Endodermal cell (in vitro differentiated cells): ENCODE results near the gene CLIP2. TPM values are rescaled to one million over a fixed set of nuclear protein-coding genes. Genes with fewer than 3 reads are reported as not detected.
A peak's percentile ranks its signal among the peaks of the same experiment; 100 is the strongest.

Experiments used
- DNase-seq: peaks from one replicate; pipeline ENCODE4 v3.0.0-alpha.2; 2017
- H3K27ac ChIP-seq: 2 replicates; pipeline ENCODE4 v1.5.1; 2013; ENCODE audit warnings: mild to moderate bottlenecking, low read depth, low read length, moderate library complexity
- H3K27me3 ChIP-seq: 2 replicates; pipeline ENCODE4 v1.6.1; 2013; ENCODE audit warnings: mild to moderate bottlenecking, low read length, moderate library complexity; ENCODE audit not compliant: insufficient read depth, control insufficient read depth, poor library complexity, severe bottlenecking
- H3K36me3 ChIP-seq: 2 replicates; pipeline ENCODE4 v1.7.0; 2013; ENCODE audit warnings: mild to moderate bottlenecking, low read length, moderate library complexity; ENCODE audit not compliant: control insufficient read depth, insufficient read depth
- H3K4me1 ChIP-seq: one replicate; pipeline ENCODE4 v1.7.0; 2013; ENCODE audit warnings: low read length; ENCODE audit not compliant: control insufficient read depth, insufficient read depth
- H3K4me3 ChIP-seq: 2 replicates; pipeline ENCODE4 v1.5.1; 2013; ENCODE audit warnings: mild to moderate bottlenecking, low read length, moderate library complexity
- H3K9ac ChIP-seq: 2 replicates; pipeline ENCODE4 v1.6.1; 2013; ENCODE audit warnings: mild to moderate bottlenecking, low read length, moderate library complexity; ENCODE audit not compliant: poor library complexity, severe bottlenecking; ENCODE audit errors: extremely low read depth
- H3K9me3 ChIP-seq: 2 replicates; pipeline ENCODE4 v1.6.1; 2013; ENCODE audit warnings: mild to moderate bottlenecking, low read length, moderate library complexity; ENCODE audit not compliant: control insufficient read depth
- H3K27ac Mint-ChIP-seq: 2 replicates; pipeline ENCODE4 v1.8.0; 2020; ENCODE audit warnings: mixed read lengths
- H3K27me3 Mint-ChIP-seq: 2 replicates; pipeline ENCODE4 v1.8.0; 2021; ENCODE audit warnings: mild to moderate bottlenecking, mixed read lengths; ENCODE audit not compliant: insufficient read depth
- H3K36me3 Mint-ChIP-seq: 2 replicates; pipeline ENCODE4 v1.8.0; 2020; ENCODE audit warnings: low read depth, mixed read lengths
- H3K4me1 Mint-ChIP-seq: 2 replicates; pipeline ENCODE4 v1.8.0; 2020; ENCODE audit warnings: mixed read lengths
- H3K4me3 Mint-ChIP-seq: 2 replicates; pipeline ENCODE4 v1.8.0; 2020; ENCODE audit warnings: mild to moderate bottlenecking, moderate library complexity, mixed read lengths
- H3K9me3 Mint-ChIP-seq: 2 replicates; pipeline ENCODE4 v1.8.0; 2020; ENCODE audit warnings: mild to moderate bottlenecking, mixed read lengths
- WGBS, 2 experiments: methylation state at CpG; one replicate each; pipeline versions ENCODE4 v1.1.5 to v1.1.7; 2013; ENCODE audit warnings: missing lambda C conversion rate in 2 of 2, mixed read lengths in 1 of 2; ENCODE audit not compliant: insufficient coverage in 1 of 2, insufficient read length in 1 of 2; 5-methylcytosine and 5-hydroxymethylcytosine counted together
- total RNA-seq, 2 donors: library from RNA; stranded (reverse); fragmentation: NEBNext Ultra II Directional in 1 of 2; extraction: Animal tissue kit (Norgen Biotek cat#: 25700) in 1 of 2; gene quantifications; 2 replicates in 1 of 2; 3 replicates in 1 of 2; pipeline ENCODE4 v1.2.1, GENCODE V29; 2021
- TF ChIP-seq, protein P1 (sequence below): fragments of 200-600 bp; sonication (generic); conservative IDR thresholded peaks from 2 replicates; pipeline ENCODE4 v1.5.0; 2021; ENCODE audit warnings: antibody characterized with exemption, mild to moderate bottlenecking

The CLIP2 gene
- total RNA-seq, 2 donors from 2014 or later, result 44.3 to 57.2 TPM

DNA sequence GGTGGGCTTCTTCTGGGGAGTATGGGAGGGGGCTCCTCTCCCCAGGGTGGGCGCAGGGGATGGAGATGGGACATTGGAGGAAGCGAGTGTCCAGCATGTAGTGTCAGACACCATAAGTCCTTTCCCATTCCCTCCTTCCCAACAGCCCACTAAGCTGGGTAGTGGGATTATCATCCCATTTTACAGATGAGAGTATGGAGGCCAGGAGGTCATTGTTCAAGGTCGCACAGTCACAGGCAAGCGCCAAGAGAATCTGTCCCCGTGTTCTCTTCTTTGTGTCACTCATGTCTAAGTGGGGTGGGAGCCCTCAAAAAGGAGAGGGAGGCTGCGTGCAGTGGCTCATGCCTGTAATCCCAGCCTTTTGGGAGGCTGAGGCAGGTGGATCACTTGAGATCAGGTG, 64.8 kb downstream of the CLIP2 start:
- DNase-seq, result no peak
- H3K9me3 ChIP-seq, result peaks cover 10% of the 10 kb centered on the region
- no peaks in the 10 kb centered on the region for H3K4me1 Mint-ChIP-seq
- 96 to 97% methylated on average over 4 to 6 of the region's 6 CpGs for whole genome bisulfite sequencing, 2 experiments
- H3K27me3 Mint-ChIP-seq, result no peaks in the 10 kb centered on the region
- no peaks in the 10 kb centered on the region for H3K4me1 ChIP-seq
- H3K9ac ChIP-seq, result no peak overlapping the region
- peak overlapping the region; percentile 32 for H3K27ac Mint-ChIP-seq
- TF ChIP-seq, protein P1, sequence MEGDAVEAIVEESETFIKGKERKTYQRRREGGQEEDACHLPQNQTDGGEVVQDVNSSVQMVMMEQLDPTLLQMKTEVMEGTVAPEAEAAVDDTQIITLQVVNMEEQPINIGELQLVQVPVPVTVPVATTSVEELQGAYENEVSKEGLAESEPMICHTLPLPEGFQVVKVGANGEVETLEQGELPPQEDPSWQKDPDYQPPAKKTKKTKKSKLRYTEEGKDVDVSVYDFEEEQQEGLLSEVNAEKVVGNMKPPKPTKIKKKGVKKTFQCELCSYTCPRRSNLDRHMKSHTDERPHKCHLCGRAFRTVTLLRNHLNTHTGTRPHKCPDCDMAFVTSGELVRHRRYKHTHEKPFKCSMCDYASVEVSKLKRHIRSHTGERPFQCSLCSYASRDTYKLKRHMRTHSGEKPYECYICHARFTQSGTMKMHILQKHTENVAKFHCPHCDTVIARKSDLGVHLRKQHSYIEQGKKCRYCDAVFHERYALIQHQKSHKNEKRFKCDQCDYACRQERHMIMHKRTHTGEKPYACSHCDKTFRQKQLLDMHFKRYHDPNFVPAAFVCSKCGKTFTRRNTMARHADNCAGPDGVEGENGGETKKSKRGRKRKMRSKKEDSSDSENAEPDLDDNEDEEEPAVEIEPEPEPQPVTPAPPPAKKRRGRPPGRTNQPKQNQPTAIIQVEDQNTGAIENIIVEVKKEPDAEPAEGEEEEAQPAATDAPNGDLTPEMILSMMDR, result no peak
- no peak overlapping the region for H3K4me3 ChIP-seq
- no peaks in the 10 kb centered on the region for H3K27me3 ChIP-seq
- H3K4me3 Mint-ChIP-seq, result no peak overlapping the region
- peaks cover 57% of the 10 kb centered on the region for H3K36me3 Mint-ChIP-seq
- H3K36me3 ChIP-seq, result peaks cover 41% of the 10 kb centered on the region
- H3K9me3 Mint-ChIP-seq, result peaks cover 4% of the 10 kb centered on the region
- H3K27ac ChIP-seq, result no peak overlapping the region

DNA sequence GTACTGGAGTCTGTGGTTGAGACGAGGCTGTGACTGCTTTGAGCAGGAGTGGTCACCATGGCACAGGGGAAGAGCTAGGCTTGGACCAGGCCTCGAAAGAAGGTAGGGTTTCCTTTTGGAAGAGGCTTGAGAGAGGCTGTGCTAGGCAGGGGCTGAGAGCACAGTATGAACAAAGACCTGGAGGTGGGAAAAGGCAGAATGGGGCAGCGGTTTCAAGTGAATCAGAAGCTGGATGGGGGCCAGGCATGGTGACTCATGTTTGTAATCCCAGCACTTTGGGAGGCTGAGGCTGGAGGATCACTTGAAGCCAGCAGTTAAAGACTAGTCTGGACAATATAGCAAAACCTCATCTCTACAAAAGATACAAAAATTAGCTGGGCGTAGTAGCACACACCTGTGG, 65.9 kb downstream of the CLIP2 start:
- Histone ChIP-seq H3K9me3 (peaks cover 10% of the 10 kb centered on the region), H3K27me3 (no peaks in the 10 kb centered on the region), H3K4me1 (no peaks in the 10 kb centered on the region), H3K27ac (no peak overlapping the region), H3K4me3 (no peak overlapping the region), H3K9ac (no peak overlapping the region), H3K36me3 (peaks cover 46% of the 10 kb centered on the region)
- 90 to 94% methylated on average over 2 to 4 of the region's 4 CpGs for WGBS, 2 experiments
- Mint-ChIP-seq H3K4me3 (no peak overlapping the region), H3K27ac (peak overlapping the region; percentile 39), H3K36me3 (peaks cover 67% of the 10 kb centered on the region), H3K27me3 (no peaks in the 10 kb centered on the region), H3K4me1 (no peaks in the 10 kb centered on the region), H3K9me3 (peaks cover 4% of the 10 kb centered on the region)
- TF ChIP-seq, protein P1, result no peak
- DNase-seq, result no peak

DNA sequence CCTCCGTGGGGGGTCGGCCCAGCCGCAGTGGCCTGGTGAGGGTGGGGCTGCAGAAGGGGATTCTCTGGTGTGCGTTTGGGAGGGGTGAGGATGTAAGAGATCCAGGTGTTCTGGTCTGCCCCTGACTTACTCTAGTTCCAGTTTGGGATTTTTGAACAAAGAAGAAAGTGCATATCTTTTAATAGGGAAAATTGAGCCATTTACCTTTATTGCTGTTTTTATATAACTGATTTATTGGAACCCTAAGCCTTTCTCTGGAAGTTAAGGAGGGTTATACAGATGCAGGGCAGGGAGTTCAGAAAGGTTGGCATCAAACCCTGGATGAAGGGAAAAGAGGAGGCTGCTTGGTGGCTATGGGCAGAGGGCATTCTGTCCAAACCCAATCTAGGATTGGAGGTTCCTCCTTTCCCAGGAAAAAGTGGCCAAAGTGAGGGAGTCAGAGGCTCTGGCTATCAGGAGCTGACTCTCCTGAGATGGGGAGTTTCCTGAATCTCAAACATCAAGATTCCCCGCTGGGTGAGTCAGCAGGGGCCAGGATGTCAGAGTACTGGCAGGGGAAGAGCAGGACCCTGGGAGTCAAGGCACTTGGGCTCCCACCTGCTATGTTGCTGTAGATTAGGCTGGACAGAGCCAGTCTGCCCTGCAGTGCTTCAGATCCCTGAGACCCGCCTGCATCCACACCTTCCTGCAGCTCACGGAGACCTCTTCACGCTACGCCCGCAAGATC, 67.5 kb downstream of the CLIP2 start:
- no peak overlapping the region for H3K9ac ChIP-seq
- peaks cover 67% of the 10 kb centered on the region for H3K36me3 Mint-ChIP-seq
- no peak overlapping the region for H3K4me3 ChIP-seq
- no peaks in the 10 kb centered on the region for H3K27me3 ChIP-seq
- H3K4me1 ChIP-seq, result no peaks in the 10 kb centered on the region
- H3K27ac Mint-ChIP-seq, result peak overlapping the region; percentile 84
- peaks cover 4% of the 10 kb centered on the region for H3K9me3 Mint-ChIP-seq
- no peaks in the 10 kb centered on the region for H3K27me3 Mint-ChIP-seq
- peaks cover 53% of the 10 kb centered on the region for H3K36me3 ChIP-seq
- no peak overlapping the region for H3K27ac ChIP-seq
- no peak overlapping the region for H3K4me3 Mint-ChIP-seq
- TF ChIP-seq, protein P1, result no peak
- WGBS, 2 experiments, result 95% methylated on average over 7 to 10 of the region's 10 CpGs
- H3K4me1 Mint-ChIP-seq, result no peaks in the 10 kb centered on the region
- H3K9me3 ChIP-seq, result peaks cover 10% of the 10 kb centered on the region
- DNase-seq, result peak; percentile 63
